Natural killer cell (primary cell): ENCODE data around the gene IPO11. TPM values are rescaled to one million over a fixed set of nuclear protein-coding genes. Genes with fewer than 3 reads are reported as not detected.

Source experiments
- ATAC-seq, 3 donors: fragments of 150-1000 bp in 2 of 3; fragments of 200-7000 bp in 1 of 3; cut with Tn5 transposase; 1 replicate in 1 of 3; 2 replicates in 2 of 3; pipeline ENCODE4 v1.10.0; 2021; ENCODE audit warnings: mild to moderate bottlenecking in 2 of 3, moderate library complexity in 2 of 3
- DNase-seq, 2 donors: peaks; one replicate each; pipeline versions ENCODE4 v3.0.0 to v3.0.0-alpha.2; 2013 to 2021; ENCODE audit warnings: mixed read lengths in 1 of 2
- H3K27ac ChIP-seq: one replicate; pipeline ENCODE4 v1.5.1; 2013; ENCODE audit warnings: mild to moderate bottlenecking, low read length
- H3K27me3 ChIP-seq: one replicate; pipeline ENCODE4 v1.6.1; 2013; ENCODE audit warnings: low read length; ENCODE audit not compliant: control insufficient read depth, insufficient read depth
- H3K36me3 ChIP-seq: one replicate; pipeline ENCODE4 v1.6.1; 2013; ENCODE audit warnings: low read length; ENCODE audit not compliant: control insufficient read depth, insufficient read depth
- H3K4me1 ChIP-seq: one replicate; pipeline ENCODE4 v1.6.1; 2013; ENCODE audit warnings: low read length; ENCODE audit not compliant: control insufficient read depth, insufficient read depth
- H3K4me3 ChIP-seq: one replicate; pipeline ENCODE4 v1.5.1; 2013; ENCODE audit warnings: low read length
- H3K9me3 ChIP-seq: one replicate; pipeline ENCODE4 v1.6.1; 2013; ENCODE audit warnings: low read length; ENCODE audit not compliant: control insufficient read depth, insufficient read depth
- H3K27ac Mint-ChIP-seq, 2 donors: one replicate each; pipeline ENCODE4 v1.8.0; 2022; ENCODE audit warnings: mild to moderate bottlenecking in 2 of 2, mixed read lengths in 2 of 2, moderate library complexity in 1 of 2
- H3K27me3 Mint-ChIP-seq, 2 donors: one replicate each; pipeline ENCODE4 v1.8.0; 2022; ENCODE audit warnings: low read depth in 2 of 2, mixed read lengths in 2 of 2
- H3K36me3 Mint-ChIP-seq: one replicate; pipeline ENCODE4 v1.8.0; 2022; ENCODE audit warnings: mixed read lengths
- H3K4me1 Mint-ChIP-seq, 2 donors: one replicate each; pipeline ENCODE4 v1.8.0; 2022; ENCODE audit warnings: mixed read lengths in 2 of 2
- H3K4me3 Mint-ChIP-seq: one replicate; pipeline ENCODE4 v1.8.0; 2022; ENCODE audit warnings: mild to moderate bottlenecking, moderate library complexity, mixed read lengths
- H3K9me3 Mint-ChIP-seq, 2 donors: one replicate each; pipeline ENCODE4 v1.8.0; 2022; ENCODE audit warnings: mixed read lengths in 2 of 2
- CTCF ChIP-seq: fragments of 200-600 bp; IDR thresholded peaks from one replicate; pipeline ENCODE4 v1.8.0; 2022; ENCODE audit warnings: antibody characterized with exemption
- WGBS: methylation state at CpG from one replicate; pipeline ENCODE4 v1.1.7; 2013; ENCODE audit warnings: missing lambda C conversion rate; ENCODE audit not compliant: insufficient coverage; 5-methylcytosine and 5-hydroxymethylcytosine counted together
- intact Hi-C: fragments of 100-400 bp; cut with micrococcal nuclease; formaldehyde crosslinking; loops from one replicate; pipeline ENCODE4 v1.14.2; 2022
- total RNA-seq, 4 donors: library from RNA; stranded (reverse); fragments of 120-200 nt in 1 of 4; gene quantifications; one replicate each; pipeline versions ENCODE4 v1.2.3 to v1.2.4, GENCODE V29; 2013 to 2022

Gene IPO11
- total RNA-seq, 3 donors from 2014 or later (not counting 1 experiment from before 2014, with no cell fraction given) = 16.6 to 31.4 (median 30.7) TPM

- Histone ChIP-seq H3K27me3 (no peaks in the 10 kb centered on the region), H3K4me3 (no peak overlapping the region), H3K9me3 (no peaks in the 10 kb centered on the region), H3K27ac (no peak overlapping the region), H3K36me3 (peaks cover 49% of the 10 kb centered on the region), H3K4me1 (no peaks in the 10 kb centered on the region)
- Mint-ChIP-seq H3K4me1 (peaks cover 5 to 9% of the 10 kb centered on the region in 2 donors), H3K27me3 (no peaks in the 10 kb centered on the region), H3K36me3 (no peaks in the 10 kb centered on the region), H3K9me3 (no peaks in the 10 kb centered on the region), H3K27ac (no peak overlapping the region), H3K4me3 (no peak overlapping the region)
- intact Hi-C loops = no loop called here
- ATAC-seq (no peak), DNase-seq (no peak)
- no peak for TF ChIP-seq CTCF
- WGBS = 85% methylated on average over 5 of the region's 5 CpGs
These were observed 17.2 kb upstream of the IPO11 start for GRCh38 chr5:62395210-62395950.

- no peaks in the 10 kb centered on the region for H3K9me3 Mint-ChIP-seq
- under 1% methylated on average over 66 of the region's 66 CpGs for WGBS
- H3K4me1 ChIP-seq = no peaks in the 10 kb centered on the region
- H3K27ac ChIP-seq = peak within 1 kb of the TSS; percentile 92
- intact Hi-C loops = loop anchor here (1.0 to 2.0 kb wide), 2 partner anchors 9 to 97 kb away; partner anchors contain the start of genes IPO11 and KIF2A
- no peaks in the 10 kb centered on the region for H3K27me3 Mint-ChIP-seq
- peak within 1 kb of the TSS; percentile 98 for H3K4me3 Mint-ChIP-seq
- DNase-seq (peak; percentile 88 to 96), ATAC-seq (peak; percentile 97 to 100 (median 97))
- H3K4me1 Mint-ChIP-seq = peaks cover 25 to 30% of the 10 kb centered on the region in 2 donors
- H3K36me3 ChIP-seq = peaks cover 2% of the 10 kb centered on the region
- H3K36me3 Mint-ChIP-seq = no peaks in the 10 kb centered on the region
- H3K9me3 ChIP-seq = no peaks in the 10 kb centered on the region
- H3K27me3 ChIP-seq = no peaks in the 10 kb centered on the region
- H3K27ac Mint-ChIP-seq = peak within 1 kb of the TSS; percentile 94 to 96
- TF ChIP-seq CTCF = no peak
- H3K4me3 ChIP-seq = peak within 1 kb of the TSS; percentile 73
These were observed 8.9 kb upstream of the IPO11 start, which contains the start of gene DIMT1 for GRCh38 chr5:62403411-62404250. DIMT1 (minus strand) TSS chr5:62403905; CDS start chr5:62403772, 133 bp downstream.

- DNase-seq (no peak), ATAC-seq (no peak)
- Mint-ChIP-seq H3K4me1 (peaks cover 15 to 18% of the 10 kb centered on the region in 2 donors), H3K27me3 (no peaks in the 10 kb centered on the region), H3K27ac (peak overlapping the region; percentile 92 to 93), H3K36me3 (no peaks in the 10 kb centered on the region), H3K9me3 (no peaks in the 10 kb centered on the region), H3K4me3 (peak overlapping the region; percentile 96)
- intact Hi-C loops = no loop called here
- 65% methylated on average over 2 of the region's 3 CpGs for WGBS
- no peaks in the 10 kb centered on the region for H3K36me3 ChIP-seq
- H3K4me3 ChIP-seq = no peak overlapping the region
- no peak for TF ChIP-seq CTCF
- H3K4me1 ChIP-seq = peaks cover 13% of the 10 kb centered on the region
- no peak overlapping the region for H3K27ac ChIP-seq
- no peaks in the 10 kb centered on the region for H3K27me3 ChIP-seq
- H3K9me3 ChIP-seq = no peaks in the 10 kb centered on the region
These were observed 1.1 kb downstream of the IPO11 start for GRCh38 chr5:62413711-62414110.
